Activated CD8-positive, alpha-beta memory T cell treated with anti-CD3 and anti-CD28 coated beads for 48 hours (primary cell): ENCODE measurements around the gene OGFR.
A peak's percentile ranks its signal among the peaks of the same experiment; 100 is the strongest.

Experiments
- DNase-seq, 3 experiments: peaks; one replicate each; pipeline ENCODE4 v3.0.0-alpha.2; 2020; ENCODE audit warnings: low read depth in 2 of 3, low spot score in 2 of 3

OGFR gene

GRCh38 chr20:62799459-62799858 lies 5.2 kb upstream of the OGFR start:
- DNase-seq = no peak

- no peak for DNase-seq
Measured at GRCh38 chr20:62799873-62800272, 4.8 kb upstream of the OGFR start.

GRCh38 chr20:62800314-62801259 lies 4.0 kb upstream of the OGFR start:
- DNase-seq = no peak

- DNase-seq = no peak
Measured at GRCh38 chr20:62801284-62802010, 3.2 kb upstream of the OGFR start.

DNA sequence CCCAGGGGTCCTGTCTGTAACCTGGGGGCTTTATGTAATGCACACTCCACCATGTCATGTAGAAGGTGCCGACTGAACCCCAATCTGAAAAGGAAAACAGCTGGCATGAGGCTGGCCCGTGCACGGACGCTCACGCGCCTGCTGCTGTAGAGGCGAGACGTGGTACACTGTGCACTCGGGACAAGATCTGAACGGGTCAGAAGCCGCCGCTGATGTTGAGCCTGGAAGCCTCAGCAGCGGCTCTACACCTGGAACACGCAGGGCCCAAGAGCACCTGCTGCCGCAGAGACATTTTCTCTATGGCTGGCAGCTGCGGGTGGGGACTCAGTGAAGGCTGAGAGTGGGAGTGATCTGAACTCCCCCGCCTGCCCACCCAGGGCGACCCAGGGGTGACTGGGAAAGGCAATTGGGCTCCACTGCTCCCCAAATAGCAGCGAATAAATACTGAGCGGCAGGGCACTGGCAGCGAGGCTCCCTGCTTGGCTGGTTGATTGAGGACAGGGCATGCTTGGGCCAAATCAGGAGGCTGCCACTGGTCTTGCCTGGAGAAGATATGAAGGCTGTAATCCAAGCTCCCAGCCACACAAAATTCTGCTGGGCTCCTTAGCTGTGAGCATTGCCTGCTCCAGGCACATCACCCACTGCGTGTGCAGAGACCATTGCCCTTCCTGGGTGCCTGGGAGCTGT lies 2.5 kb upstream of the OGFR start:
- DNase-seq = no peak

GRCh38 chr20:62804021-62804626 lies 511 bp upstream of the OGFR start:
- peak in 1 of 3 experiments; percentile 16 for DNase-seq

DNA sequence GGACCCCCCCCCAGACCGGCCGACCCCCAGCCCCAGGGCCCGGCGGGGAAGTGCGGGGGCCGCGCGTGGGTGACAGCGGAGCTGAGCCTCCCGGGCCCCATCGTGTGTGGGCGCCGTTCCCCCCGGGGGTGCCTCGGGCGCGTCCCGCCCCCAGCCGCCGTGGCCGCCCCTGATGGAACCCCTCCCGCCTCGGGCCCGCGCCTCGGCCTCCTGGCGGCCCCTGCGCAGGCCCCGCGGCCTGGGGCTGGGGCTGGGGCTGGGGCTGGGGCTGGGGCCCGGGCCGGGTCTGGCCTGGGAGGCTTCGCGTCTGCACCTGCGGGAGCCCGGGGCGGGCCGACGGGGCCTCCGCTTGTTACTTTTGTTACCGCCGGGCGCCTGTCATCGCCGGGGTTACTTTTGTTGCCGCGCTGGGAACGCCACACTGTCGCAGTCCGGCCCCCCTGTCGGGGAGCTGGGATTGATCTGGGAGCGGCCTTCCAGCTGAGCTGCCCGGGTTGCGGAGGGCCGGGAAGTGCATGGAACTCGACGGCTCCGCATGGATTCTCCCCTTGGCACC lies 598 bp downstream of the OGFR start:
- DNase-seq = no peak

DNA sequence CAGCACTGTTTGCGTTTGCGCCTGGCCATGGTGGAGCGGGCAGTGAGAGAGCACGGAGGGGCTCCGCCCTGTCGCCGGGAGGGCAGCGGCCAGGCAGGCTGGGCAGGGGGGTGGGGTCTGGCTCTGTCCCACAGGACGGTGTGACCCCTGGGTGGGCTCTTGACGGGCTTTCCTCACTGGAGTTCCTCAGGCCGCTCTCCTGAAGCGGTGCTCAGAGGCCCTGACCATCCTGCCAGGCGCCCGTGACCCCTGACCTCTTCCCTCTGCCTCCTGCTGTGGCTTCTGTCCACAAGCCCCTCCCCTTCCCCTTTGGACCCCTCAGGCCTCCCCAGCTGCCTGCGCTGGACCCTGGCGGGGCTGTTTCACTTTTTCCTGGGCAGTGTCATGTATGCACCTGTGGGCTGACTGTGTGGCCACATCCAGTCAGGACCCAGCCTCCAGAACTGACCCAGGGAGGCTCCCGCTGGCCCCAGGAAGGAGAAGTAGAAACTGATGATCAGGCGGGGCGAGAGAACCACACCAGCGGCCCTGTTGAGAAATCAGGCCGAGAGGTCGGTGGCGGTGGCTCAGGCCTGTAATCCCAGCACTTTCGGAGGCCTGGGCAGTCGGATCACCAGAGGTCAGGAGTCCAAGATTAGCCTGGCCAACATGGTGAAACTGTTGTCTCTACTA lies 1.2 kb downstream of the OGFR start:
- no peak for DNase-seq

DNA sequence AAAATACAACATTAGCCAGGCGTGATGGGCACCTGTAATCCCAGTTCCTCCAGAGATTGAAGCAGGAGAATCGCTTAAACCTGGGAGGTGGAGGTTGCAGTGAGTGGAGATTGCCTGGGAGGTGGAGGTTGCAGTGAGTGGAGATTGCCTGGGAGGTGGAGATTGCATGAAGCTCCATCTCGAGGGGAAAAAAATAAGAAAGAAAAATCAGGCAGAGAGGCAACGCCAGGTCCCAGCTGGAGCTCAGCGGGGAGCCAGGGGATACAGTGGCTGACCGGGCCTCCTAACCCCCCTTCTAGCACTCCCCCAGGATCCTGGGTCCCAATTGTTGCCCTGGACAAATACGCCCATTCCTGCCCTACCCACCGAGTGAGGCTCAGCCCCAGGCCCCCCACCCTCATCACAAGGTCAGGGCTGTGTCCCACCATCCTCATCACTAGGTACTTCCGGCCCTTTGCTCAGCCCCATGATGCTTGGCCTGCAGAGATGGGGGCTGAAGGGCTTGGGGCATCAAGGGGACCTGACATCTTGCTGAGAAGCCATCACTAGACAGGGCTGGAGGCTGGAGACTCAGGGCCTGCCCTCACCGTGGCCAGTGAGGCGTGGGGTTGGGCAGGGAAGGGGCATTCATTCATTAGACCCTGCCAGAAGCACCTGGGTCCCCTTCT lies 1.9 kb downstream of the OGFR start:
- no peak for DNase-seq

DNA sequence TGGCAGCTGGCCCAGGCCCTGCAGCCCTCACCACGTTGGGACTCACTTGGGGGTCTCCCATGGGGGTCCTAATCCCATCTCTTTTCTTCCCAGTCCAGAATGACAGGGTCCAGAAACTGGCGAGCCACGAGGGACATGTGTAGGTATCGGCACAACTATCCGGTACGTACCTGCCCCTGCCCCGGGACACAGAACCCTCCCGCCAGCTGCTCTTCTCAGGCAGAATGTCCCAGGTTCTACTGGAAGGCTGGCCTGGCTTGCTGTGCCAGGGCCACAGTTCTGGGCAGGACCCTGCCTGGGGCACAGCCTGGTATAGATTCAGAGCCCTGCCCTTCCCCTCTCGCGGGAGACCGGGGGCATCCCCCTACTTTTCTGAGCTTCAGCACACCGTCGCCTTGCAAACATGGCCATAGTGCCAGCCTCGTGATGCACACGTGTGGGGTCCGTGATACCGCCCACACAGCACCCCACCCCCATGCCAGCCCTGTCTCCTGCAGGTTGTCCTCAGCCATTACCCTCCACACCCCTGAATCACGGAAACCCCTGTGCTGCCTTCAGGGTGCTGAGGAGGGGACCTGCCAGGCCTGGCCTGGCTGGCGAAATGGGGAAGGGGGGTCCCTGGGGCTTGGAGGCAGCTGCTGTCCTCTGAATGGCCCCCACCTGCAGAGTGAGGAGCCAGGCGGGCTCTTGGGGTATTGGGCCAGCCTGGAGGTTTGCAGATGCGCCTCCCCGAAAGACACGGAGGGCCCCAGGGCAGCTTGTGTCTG lies 3.0 kb downstream of the OGFR start:
- DNase-seq = no peak

- peak in 2 of 3 experiments; percentile 48 to 71 for DNase-seq
Measured at GRCh38 chr20:62808211-62808865, 3.7 kb downstream of the OGFR start.

DNA sequence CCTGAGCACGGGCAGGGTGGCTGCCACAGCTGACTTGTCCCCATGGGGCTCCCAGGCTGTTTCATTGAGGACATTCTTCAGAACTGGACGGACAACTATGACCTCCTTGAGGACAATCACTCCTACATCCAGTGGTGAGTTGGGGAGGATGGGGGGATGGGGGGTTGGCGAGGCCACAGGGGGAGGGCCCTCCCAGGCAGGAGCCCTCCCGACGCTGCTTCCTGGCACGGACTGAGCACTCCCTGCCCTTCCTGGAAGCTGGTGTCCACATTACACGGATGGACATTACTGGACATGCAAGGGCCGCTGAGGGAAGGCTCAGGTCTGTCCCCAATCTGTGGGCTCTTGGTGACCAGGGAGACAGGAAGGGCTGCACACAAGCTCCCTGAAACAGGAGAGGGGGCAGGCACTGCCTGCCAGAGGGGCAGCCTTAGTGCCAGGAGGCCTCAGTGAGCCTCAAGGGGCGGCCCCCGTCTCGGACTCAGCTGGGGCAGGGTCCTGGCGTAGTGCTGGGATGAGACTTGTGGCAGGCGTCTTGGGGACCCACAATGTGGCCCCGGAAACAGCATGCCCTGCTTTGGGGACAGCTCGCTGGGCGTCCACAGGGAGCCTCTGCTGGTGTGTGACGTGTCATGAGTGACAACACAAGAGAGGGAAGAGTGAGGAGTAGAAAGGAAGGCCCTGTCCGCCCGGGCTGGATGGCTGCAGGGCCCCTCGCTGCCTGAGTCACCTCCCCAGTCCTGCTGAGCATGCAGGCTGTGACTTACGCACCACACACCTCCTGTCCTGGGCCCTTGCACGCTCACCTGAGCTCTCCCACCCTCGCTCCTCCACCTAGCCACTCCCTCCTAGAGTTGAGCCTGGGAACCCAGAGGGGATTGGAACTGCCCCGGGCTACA lies 5.1 kb downstream of the OGFR start:
- no peak for DNase-seq

- DNase-seq = no peak
Measured at GRCh38 chr20:62811320-62811719, 6.7 kb downstream of the OGFR start.

GRCh38 chr20:62811720-62812119 lies 7.1 kb downstream of the OGFR start:
- DNase-seq = no peak

GRCh38 chr20:62812181-62812906 lies 7.7 kb downstream of the OGFR start:
- no peak for DNase-seq

DNA sequence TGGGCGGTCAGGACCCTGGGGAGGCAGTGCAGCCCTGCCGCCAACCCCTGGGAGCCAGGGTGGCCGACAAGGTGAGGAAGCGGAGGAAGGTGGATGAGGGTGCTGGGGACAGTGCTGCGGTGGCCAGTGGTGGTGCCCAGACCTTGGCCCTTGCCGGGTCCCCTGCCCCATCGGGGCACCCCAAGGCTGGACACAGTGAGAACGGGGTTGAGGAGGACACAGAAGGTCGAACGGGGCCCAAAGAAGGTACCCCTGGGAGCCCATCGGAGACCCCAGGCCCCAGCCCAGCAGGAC lies 8.2 kb downstream of the OGFR start:
- DNase-seq = no peak

GRCh38 chr20:62813588-62813987 lies 9.0 kb downstream of the OGFR start:
- DNase-seq = no peak
